NCI-H2029 treated with DMSO at 0.1 percent for 48 hours (cell line): ENCODE results near the gene COL5A1.

Experiments used
- DNase-seq: peaks from one replicate; lab custom pipeline; 2025; lab: John Stamatoyannopoulos, UW

COL5A1 gene

GRCh38 chr9:134725605-134725940, 84.0 kb downstream of the COL5A1 start:
- no peak for DNase-seq

- DNase-seq, result no peak
Observed at GRCh38 chr9:134726026-134726721, 84.6 kb downstream of the COL5A1 start.

- DNase-seq, result no peak
Observed at GRCh38 chr9:134726722-134727034, 85.1 kb downstream of the COL5A1 start.

DNA sequence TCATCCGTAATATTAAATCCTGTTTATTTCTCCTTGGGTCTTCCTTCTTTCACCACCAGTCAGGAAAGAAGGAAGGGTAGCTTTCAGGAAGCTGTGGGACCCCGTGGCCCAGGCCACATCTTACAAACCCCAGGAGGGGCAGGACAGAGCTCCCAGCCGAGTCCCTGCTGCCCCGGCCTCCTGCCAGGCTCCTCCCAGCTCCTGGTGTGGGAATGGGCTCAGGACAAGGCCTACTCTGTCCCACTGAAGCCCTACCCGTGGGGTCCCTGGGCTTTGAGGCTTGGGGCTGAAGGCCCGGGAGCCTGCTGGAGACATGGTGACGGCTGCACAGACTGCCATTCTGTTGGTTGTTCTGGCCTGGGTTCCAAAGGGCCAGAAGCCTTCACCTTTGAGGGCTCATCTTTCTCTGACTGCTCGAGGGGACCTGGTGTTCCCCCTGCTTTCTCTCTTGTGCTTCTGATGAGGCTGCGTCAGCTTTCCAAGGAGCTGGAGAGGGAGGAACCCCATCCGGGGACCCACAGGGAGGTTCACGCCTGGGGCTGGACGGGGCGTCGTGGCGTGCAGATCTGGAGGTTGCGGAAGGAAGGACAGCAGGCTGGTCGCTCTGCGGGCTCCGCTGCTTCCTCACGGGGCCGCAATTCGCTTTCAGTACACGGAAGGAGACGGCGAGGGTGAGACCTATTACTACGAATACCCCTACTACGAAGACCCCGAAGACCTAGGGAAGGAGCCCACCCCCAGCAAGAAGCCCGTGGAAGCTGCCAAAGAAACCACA, 86.6 kb downstream of the COL5A1 start:
- no peak for DNase-seq

GRCh38 chr9:134728801-134729495, 87.3 kb downstream of the COL5A1 start:
- DNase-seq, result no peak

DNA sequence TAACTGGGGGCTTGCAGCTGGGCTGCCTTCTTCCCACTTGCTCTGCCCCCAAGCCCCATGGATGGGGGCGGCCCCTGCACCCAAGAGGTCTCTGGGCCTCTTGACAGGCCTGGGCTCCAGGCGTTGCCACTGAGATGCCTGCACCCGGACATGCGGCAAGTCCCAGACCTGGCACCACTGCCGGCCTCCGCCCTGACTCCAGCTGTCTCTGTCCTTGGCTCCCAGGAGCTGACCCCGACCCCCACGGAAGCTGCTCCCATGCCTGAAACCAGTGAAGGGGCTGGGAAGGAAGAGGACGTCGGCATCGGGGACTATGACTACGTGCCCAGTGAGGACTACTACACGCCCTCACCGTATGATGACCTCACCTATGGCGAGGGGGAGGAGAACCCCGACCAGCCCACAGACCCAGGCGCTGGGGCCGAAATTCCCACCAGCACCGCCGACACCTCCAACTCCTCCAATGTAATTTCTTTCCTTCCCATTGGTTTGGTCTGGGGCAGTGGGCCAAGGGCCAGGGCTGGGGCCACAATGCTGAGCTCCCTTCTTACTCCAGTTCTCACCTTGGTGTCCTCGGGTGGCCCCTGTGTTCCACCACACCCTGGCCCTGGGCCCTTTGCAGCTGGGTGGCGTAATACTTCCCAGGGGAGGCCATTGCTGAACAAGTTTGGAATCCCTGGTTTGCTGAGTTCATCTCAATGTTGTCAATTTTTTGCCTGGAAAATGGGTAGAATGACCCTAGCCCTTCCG, 88.6 kb downstream of the COL5A1 start:
- no peak for DNase-seq

GRCh38 chr9:134730761-134731496, 89.3 kb downstream of the COL5A1 start:
- no peak for DNase-seq

DNA sequence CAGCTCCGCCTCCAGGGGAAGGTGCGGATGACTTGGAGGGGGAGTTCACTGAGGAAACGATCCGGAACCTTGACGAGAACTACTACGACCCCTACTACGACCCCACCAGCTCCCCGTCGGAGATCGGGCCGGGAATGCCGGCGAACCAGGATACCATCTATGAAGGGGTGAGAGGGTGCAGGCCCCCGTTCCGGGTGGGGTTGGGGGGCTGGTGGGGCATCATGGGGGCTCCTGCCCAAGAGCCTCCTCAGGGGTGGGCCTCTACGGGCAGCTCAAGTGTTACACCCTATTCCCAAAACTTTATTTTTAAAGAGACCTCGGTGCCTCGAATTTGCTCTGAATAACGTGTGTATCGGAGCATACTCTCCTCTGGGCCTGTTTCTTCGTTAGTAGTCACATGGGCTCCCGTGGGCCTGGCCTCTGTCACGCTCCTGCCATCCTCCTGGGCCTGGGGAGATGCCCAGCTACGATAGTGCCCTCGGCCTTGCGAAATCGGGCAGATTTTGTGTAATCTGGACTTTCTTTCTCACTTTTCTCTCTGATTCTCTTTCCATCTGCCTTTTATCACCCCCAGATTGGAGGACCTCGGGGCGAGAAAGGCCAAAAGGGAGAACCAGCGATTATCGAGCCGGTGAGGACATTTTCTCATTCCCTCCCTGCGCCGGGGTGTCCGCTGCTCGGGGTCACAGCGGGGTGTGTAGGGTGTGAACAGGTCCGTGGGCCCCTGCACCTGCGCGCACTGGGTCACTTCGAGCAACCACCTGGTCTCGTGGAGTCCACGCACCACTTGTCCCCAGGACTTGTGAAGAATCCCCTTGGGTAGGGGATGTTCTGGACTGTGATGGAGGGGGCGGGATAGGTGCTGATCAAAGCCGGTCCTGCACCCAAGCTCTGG, 90.1 kb downstream of the COL5A1 start:
- DNase-seq, result no peak

- DNase-seq, result no peak
Observed at GRCh38 chr9:134732392-134733110, 90.9 kb downstream of the COL5A1 start.

- DNase-seq, result no peak
Observed at GRCh38 chr9:134733480-134734232, 92.1 kb downstream of the COL5A1 start.

DNA sequence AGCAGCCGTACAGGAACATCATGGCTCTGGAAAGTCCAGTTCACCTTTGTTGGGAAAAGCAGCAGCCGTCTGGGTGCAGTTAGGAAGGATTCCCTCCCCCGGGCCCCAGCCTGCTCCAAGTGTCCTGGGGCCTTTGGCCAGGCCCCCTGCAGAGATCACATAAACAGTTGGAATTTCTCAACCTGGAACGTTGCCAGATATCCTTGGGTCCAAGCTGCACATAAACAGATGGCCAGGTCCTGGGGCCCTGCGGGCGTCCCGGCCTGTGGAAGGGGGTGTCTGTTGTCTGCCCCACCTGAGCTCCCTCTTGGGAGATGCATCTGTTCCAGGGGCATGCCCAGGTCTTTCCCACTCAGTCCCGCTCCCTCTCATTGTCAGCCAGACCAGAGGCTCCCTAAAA, 92.7 kb downstream of the COL5A1 start:
- no peak for DNase-seq

GRCh38 chr9:134735441-134736175, 94.0 kb downstream of the COL5A1 start:
- no peak for DNase-seq

- no peak for DNase-seq
Observed at GRCh38 chr9:134736791-134737497, 95.3 kb downstream of the COL5A1 start.

GRCh38 chr9:134737842-134738580, 96.4 kb downstream of the COL5A1 start:
- DNase-seq, result no peak

GRCh38 chr9:134738869-134739659, 97.5 kb downstream of the COL5A1 start:
- no peak for DNase-seq

GRCh38 chr9:134739660-134739968, 98.0 kb downstream of the COL5A1 start:
- no peak for DNase-seq

- no peak for DNase-seq
Observed at GRCh38 chr9:134740071-134740470, 98.5 kb downstream of the COL5A1 start.
